Measurements from ENCODE around the gene TRAFD1. TPM values are rescaled to one million over a fixed set of nuclear protein-coding genes. Genes with fewer than 3 reads are reported as not detected.

TRAFD1 gene
- total and polyA plus RNA-seq, 2 donors (not counting 3 experiments of a cell fraction or from before 2014, with no cell fraction given) = 20.3 to 24.9 TPM

DNA sequence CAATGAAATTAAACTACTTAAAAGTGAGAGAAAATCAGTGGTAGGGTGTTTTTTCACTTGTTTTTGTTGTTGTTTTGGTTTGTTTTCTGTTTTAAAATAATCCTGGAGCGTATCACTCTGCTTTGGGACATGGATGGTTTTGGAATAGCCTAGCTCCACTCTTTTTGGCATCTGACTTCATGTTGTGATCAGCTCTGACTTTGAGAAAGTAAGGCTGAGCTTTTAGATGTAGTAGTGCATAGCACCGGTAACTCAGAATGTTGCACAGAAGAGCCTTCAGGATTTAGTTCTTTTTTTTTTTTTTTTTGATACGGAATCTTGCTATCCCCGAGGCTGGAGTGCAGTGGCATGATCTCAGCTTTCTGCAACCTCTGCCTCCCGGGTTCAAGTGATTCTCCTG lies 8.1 kb downstream of the TRAFD1 start:
- Histone ChIP-seq H3K9ac (replicated peaks; ENCODE audit: extremely low read depth, insufficient read depth, low read length) (no peak overlapping the region), H3K36me3 (ENCODE audit: control insufficient read depth in 2 of 2, extremely low read depth in 1 of 2, insufficient read depth in 2 of 2, low read length in 2 of 2) (peaks cover 4 to 12% of the 10 kb centered on the region in 2 experiments), H3K27me3 (ENCODE audit: control insufficient read depth in 2 of 2, insufficient read depth in 2 of 2, low read length in 2 of 2) (no peaks in the 10 kb centered on the region), H3K4me3 (replicated peaks in 1 of 3; ENCODE audit: insufficient read depth in 1 of 3, low read depth in 1 of 3, low read length in 3 of 3) (no peak overlapping the region), H2AFZ (ENCODE audit: low read depth, low read length) (no peak overlapping the region), H3K9me1 (replicated peaks; ENCODE audit: control insufficient read depth, extremely low read depth, insufficient read depth, low read length) (no peaks in the 10 kb centered on the region), H4K20me1 (replicated peaks; ENCODE audit: control insufficient read depth, extremely low read depth, insufficient read depth, low read length) (no peaks in the 10 kb centered on the region), H3K4me1 (ENCODE audit: control insufficient read depth, extremely low read depth, insufficient read depth, low read length) (peaks cover 13% of the 10 kb centered on the region), H3K4me2 (ENCODE audit: insufficient read depth, low read length) (no peak overlapping the region), H3K27ac (ENCODE audit: insufficient read depth, low read depth, low read length) (no peak overlapping the region), H3K9me3 (replicated peaks; ENCODE audit: control insufficient read depth, insufficient read depth, low read length) (no peaks in the 10 kb centered on the region), H3K79me2 (ENCODE audit: control insufficient read depth, insufficient read depth, low read length) (peaks cover 3% of the 10 kb centered on the region)
- dilution Hi-C loops (cut with MboI; ENCODE audit: extremely low pct_ligation_motif_present, low sequenced_read_pairs) (no loop called here), intact Hi-C loops (cut with micrococcal nuclease) (no loop called here)
- no TSS peak for BruUV-seq (replicated peaks)
- FAIRE-seq (no peak), DNase-seq (ENCODE audit: low read depth, low spot score) (no peak)
- CTCF ChIA-PET = interaction anchor here (1.2 to 1.8 kb wide), 3 partner anchors 19 to 36 kb away, joined by 3 to 7 read pairs (median 4); no protein-coding TSS in a partner anchor
- no peak for TF ChIP-seq GATA2 (IDR thresholded peaks at IDR 0.05; ENCODE audit: insufficient read depth, insufficient read length, low read depth, low read length)
- no peak for TF ChIP-seq POLR2A (IDR thresholded peaks at IDR 0.05; ENCODE audit: low read depth, low read length)
- no peak for TF ChIP-seq JUN (IDR thresholded peaks at IDR 0.05; ENCODE audit: borderline replicate concordance, insufficient read depth, insufficient read length, low read depth)
- POLR2A ChIA-PET = no interaction called here

DNA sequence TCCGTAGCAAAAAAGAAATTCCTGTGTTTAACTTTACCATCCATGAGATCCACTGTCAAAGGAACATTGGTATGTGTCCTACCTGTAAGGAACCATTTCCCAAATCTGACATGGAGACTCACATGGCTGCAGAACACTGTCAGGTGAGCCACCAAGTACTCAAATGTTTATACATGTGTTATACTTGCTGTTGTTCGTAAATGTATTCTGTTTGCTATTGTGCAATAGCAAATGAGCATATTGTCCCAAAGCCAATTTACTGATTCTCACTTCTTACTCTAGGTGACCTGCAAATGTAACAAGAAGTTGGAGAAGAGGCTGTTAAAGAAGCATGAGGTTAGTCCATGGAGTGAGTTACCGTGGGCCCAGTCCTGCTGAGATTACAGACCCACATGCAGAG lies 9.4 kb downstream of the TRAFD1 start:
- no TSS peak for BruUV-seq (replicated peaks)
- no peaks in the 10 kb centered on the region for H3K27me3 ChIP-seq (ENCODE audit: control insufficient read depth in 2 of 2, insufficient read depth in 2 of 2, low read length in 2 of 2)
- H3K9ac ChIP-seq (replicated peaks; ENCODE audit: extremely low read depth, insufficient read depth, low read length) = no peak overlapping the region
- no peaks in the 10 kb centered on the region for H3K9me1 ChIP-seq (replicated peaks; ENCODE audit: control insufficient read depth, extremely low read depth, insufficient read depth, low read length)
- H3K4me1 ChIP-seq (ENCODE audit: control insufficient read depth, extremely low read depth, insufficient read depth, low read length) = peaks cover 12% of the 10 kb centered on the region
- POLR2A ChIA-PET = no interaction called here
- DNase-seq (ENCODE audit: low read depth, low spot score) = no peak
- H3K4me2 ChIP-seq (ENCODE audit: insufficient read depth, low read length) = no peak overlapping the region
- H3K79me2 ChIP-seq (ENCODE audit: control insufficient read depth, insufficient read depth, low read length) = no peaks in the 10 kb centered on the region
- intact Hi-C loops (cut with micrococcal nuclease) = no loop called here
- H3K27ac ChIP-seq (ENCODE audit: insufficient read depth, low read depth, low read length) = no peak overlapping the region
- no peak overlapping the region for H2AFZ ChIP-seq (ENCODE audit: low read depth, low read length)
- FAIRE-seq = no peak
- H3K36me3 ChIP-seq (ENCODE audit: control insufficient read depth in 2 of 2, extremely low read depth in 1 of 2, insufficient read depth in 2 of 2, low read length in 2 of 2) = peaks cover 4 to 14% of the 10 kb centered on the region in 2 experiments
- no peaks in the 10 kb centered on the region for H3K9me3 ChIP-seq (replicated peaks; ENCODE audit: control insufficient read depth, insufficient read depth, low read length)
- dilution Hi-C loops (cut with MboI; ENCODE audit: extremely low pct_ligation_motif_present, low sequenced_read_pairs) = no loop called here
- no peaks in the 10 kb centered on the region for H4K20me1 ChIP-seq (replicated peaks; ENCODE audit: control insufficient read depth, extremely low read depth, insufficient read depth, low read length)
- H3K4me3 ChIP-seq (replicated peaks in 1 of 3; ENCODE audit: insufficient read depth in 1 of 3, low read depth in 1 of 3, low read length in 3 of 3) = no peak overlapping the region
- no peak for TF ChIP-seq POLR2A (IDR thresholded peaks at IDR 0.05; ENCODE audit: low read depth, low read length)
- TF ChIP-seq, protein P1, sequence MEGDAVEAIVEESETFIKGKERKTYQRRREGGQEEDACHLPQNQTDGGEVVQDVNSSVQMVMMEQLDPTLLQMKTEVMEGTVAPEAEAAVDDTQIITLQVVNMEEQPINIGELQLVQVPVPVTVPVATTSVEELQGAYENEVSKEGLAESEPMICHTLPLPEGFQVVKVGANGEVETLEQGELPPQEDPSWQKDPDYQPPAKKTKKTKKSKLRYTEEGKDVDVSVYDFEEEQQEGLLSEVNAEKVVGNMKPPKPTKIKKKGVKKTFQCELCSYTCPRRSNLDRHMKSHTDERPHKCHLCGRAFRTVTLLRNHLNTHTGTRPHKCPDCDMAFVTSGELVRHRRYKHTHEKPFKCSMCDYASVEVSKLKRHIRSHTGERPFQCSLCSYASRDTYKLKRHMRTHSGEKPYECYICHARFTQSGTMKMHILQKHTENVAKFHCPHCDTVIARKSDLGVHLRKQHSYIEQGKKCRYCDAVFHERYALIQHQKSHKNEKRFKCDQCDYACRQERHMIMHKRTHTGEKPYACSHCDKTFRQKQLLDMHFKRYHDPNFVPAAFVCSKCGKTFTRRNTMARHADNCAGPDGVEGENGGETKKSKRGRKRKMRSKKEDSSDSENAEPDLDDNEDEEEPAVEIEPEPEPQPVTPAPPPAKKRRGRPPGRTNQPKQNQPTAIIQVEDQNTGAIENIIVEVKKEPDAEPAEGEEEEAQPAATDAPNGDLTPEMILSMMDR (IDR thresholded peaks at IDR 0.05; ENCODE audit: extremely low read depth in 1 of 2, insufficient read depth in 1 of 2, low read depth in 1 of 2, low read length in 2 of 2) = no peak
- CTCF ChIA-PET = no interaction called here
